M059J (cell line): ENCODE measurements around the gene HIVEP3. TPM values are rescaled to one million over a fixed set of nuclear protein-coding genes. Genes with fewer than 3 reads are reported as not detected.

Source experiments
- DNase-seq: peaks from one replicate; pipeline ENCODE4 v3.0.0-alpha.2; 2012; ENCODE audit warnings: low read depth
- total RNA-seq: library from RNA; depleted of rRNA; stranded (reverse); fragments of >200 nt; shearing (Covaris generic); gene quantifications from 2 replicates; pipeline ENCODE4 v1.2.3, GENCODE V29; 2014

Gene HIVEP3
- total RNA-seq, 1 experiment from 2014 or later, result 4.2 TPM

DNA sequence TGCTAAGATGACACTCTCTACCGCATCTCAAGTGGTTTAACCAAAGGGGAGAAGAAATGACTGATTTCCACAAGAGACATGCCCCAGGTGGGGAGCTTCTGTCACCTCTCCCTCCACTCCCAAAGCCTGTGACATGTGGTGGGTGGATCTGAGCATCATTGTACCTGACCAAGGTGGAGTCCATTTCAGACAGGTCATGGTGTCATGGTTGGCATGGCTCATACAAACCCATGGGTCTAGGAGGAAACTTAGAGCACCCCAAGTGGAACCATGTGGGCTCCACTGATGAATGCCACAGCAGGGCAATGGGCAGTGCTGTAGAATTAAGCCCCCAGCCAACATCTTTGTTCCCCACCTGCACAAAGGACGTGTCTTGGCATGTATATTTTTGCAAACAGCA, 302.7 kb downstream of the HIVEP3 start:
- DNase-seq, result no peak

DNA sequence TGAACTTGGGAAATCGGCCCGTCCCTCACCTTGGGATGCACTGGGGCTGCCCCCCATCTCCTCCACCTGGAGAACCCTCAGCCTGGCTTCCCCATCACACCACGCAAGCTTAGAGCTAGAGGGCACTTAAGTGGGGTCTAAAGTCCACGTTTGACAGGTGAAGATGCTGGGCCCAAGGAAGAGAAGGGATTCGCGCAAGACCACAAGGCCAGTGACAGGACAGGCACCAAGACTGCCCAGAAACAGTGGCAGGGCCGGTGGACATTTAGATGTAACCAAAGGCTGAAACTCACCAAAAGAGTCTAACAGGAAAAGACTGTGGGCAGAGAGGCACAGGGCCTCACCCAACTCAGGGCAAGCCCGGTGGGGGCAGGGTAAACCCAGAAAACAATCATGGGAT, 303.4 kb downstream of the HIVEP3 start:
- no peak for DNase-seq

DNA sequence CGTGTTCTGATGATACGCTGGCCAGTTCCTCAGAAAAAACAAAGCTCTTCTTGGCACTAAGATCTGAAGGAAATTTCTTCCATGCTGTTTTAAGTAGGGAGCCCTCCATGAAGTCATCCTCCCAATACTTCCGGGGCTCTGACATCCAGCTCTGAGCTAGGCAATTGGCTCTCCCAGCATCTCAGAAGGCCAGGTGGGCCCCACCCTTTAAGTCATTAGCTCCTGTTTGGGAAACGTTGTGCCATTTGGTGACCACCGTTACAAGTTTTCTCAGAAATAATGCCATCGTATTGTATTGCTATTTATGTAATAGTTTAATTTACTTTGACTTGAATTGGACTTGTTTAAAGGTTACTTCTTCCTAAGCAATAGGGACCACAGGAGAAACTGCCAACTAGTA, 303.9 kb downstream of the HIVEP3 start:
- DNase-seq, result no peak

DNA sequence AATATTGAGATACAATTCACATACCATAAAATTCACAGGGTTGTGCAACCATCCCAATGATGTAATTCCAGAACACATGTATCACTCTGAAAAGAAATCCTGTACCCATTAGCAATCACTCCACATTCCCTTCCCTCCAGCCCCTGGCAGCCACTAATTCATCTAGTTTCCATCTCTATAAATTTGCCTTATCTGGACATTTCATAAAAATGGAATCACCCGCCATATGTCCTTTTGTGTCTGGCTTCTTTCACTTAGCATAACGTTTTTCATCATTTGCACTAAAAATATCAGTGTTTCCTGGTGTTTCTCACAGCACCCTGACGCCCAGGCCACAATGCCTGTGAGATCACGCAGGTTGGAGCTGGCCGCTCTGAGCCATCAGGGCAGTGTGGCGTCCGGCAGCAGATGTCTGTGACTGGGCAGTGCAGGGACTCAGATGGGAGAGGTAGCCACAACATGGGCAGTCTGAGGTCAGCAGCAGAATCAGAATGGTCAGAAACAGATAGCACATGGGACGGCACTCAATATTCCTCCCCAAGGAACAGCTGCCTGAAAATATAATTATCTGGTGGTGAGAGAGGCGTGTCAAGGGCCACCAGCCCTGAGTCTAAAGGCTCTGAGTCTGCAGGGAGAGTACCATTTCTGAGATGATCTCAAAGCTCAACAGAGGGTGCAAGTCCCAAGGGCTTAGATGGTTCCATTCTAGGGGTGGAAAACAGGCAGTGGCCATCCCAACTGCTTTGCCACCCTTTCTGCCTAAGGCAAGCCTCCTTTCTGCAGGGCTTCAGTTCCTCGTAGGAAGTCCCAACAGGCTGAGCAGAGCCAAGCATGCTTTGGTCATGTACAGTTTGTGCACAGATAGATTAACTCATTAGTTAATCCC, 304.8 kb downstream of the HIVEP3 start:
- DNase-seq, result no peak

DNA sequence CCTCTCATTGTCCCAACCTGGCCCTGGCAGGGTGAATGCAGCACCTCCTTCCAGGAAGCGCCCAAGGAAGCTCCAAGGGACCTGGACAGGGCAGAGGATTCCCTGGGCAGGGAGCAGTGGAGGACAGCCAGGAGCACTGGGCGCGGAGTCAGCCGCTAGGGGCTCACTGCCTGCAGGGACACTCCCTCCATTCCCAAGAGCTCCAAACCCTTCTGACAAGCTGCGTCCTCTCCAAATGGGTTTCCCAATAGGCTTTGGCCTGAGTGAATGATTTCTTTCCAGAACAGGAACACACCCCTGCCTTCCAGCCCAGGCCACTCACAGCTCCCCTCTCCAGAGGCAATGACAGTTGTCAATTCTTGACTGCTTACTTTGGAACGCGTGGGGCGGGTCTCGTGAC, 305.8 kb downstream of the HIVEP3 start:
- no peak for DNase-seq

DNA sequence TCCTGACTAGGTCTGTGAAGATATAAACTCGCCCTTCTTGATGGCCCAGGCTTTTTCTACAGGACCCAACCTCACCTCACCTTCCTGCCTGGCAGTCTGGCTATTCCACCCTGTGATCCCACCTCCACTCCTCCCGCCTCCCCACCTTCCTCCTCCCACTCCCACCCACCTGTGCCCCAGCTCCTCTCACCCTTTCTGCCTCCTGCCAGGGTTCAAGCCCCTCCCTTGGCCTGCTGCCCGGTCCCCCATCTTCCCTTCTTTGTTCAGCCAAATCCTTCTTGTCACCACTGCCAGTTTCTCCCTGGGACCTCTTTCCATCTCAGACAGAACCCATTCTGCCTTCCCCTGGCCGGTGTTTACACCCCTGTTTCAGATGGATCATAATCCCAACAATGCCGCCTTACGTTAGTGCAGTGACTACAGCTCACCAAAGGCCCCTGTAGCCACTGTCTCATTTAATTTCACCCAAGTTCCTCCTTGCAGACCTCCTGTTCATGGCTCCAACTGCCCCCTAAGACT, 306.7 kb downstream of the HIVEP3 start:
- no peak for DNase-seq

DNA sequence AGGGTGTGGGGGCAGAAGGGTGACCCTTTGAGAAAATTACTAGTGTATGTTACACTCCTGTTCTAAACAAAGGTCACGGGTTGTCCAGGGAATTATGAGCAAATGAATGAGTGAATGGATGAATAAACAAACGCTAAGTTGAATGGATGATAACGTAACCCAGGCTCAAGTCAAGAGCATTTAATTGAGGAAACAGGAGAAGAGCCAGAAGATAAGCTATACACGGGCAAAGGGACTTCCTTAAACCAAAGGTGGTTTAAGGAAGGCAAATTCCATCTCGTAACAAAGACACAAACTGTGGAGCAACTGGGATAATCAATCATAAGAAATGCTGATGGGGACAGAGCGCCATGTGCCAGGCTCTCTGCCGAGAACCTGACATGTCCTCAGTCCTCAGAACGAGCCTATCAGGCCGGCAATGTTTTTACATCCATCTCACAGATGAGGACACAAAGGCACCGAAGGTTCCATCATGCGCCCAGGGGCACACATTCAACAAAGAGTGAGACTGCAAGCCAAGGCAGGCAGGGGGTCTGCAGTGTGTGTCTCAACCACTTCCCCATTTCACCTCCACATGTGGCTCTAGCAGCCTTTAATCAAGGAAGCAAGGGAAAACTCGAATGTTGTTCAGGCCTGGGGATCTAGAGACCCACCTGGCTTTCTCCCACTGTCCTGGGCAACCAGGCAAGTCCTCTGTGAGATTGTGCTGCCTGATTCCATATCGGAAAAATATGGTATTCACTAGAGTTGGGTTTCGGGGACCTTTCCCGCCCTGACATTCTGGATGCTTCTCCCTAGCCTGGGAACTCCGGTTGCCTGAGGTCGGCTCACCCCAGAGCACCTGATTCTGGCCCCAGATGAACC, 307.4 kb downstream of the HIVEP3 start:
- DNase-seq, result no peak

DNA sequence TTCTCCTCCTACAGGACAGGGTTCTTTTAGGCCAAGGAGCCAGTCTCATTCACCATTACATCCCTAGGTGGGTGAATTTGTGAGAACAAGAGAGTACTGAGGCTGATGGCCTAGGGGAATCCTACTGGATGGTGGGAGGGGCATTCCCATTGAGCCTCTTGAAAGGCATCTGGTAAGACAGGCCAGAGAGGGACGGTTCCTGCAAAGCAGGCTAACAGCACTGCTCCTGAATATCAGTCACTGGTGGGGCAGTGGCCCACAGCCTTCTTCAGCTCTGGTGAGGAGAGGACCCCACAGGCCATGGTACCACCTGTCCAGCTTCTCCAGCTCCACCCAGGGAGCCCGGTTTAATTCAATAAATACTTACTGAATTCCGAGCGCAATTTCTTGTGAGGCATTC, 308.4 kb downstream of the HIVEP3 start:
- DNase-seq, result no peak

DNA sequence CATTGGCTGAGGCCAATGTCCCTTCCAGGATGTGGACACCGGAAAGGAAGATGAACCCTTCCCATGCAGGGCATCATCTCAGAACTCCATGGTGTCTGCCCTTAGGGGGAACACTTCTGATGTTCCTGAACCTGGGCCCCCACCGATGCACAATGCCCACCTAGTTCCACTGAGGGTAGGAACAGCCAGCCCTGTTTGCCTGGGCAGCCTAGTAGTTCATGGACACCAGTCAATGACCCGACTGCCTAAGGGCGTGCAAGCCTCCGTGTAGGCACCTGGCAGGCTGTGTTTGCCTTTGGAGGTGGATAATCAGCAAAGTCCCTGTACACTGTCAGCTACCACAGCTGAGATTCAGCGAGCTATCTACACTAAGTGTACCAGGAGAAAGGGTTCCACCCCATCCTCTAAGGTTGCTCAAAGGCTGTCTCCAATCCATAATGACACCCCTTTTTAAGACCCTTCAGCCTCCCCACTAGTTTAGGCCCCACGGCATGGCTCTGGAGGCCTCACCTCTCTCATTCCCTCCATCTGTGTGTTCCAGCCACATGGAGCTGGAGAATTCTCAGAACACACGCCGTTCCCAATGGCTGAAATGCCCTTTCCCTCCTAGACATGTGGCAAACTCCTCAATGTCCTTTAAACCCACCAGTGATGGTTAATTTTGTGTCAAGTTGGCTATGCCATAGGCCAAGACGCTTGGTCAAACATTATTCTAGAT, 309.4 kb downstream of the HIVEP3 start:
- no peak for DNase-seq

DNA sequence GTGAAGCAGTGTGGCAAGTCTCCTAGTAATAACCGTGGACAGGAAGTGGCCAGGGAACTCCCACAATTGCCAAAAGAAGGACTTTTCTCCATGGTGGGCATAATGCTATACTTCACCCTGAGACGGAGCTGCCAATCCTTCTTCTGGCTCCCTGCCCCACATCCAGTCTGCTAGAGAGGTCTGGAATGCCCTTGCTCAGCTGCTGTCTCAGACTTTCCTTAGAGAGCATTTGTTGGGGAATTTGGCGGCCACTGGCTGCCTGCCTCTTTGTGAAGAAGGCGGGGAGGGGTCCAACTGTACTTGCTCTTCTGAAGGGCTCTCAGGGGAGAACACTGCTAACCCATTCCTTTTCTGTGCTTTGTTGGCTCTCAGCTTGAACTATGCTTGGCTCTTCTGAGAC, 310.5 kb downstream of the HIVEP3 start:
- DNase-seq, result no peak

DNA sequence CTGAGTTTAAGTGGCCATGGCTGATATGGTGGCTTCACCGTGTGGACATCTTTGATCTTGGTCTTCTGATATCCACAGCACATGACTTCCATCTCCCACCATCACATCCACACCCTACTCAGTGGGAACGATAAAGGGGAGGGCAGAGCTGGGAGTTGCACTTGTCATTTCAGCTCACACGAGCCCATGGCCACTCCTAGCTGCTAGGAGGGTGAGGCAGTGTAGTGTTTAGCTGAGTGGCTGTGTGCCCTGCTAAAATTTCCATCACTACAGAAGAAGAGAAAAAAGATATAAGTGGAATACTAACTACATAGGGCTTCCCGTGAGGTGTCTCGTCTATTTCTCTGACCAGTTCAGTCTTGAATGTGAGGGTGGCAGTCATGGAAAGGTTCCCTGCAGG, 310.9 kb downstream of the HIVEP3 start:
- DNase-seq, result no peak

DNA sequence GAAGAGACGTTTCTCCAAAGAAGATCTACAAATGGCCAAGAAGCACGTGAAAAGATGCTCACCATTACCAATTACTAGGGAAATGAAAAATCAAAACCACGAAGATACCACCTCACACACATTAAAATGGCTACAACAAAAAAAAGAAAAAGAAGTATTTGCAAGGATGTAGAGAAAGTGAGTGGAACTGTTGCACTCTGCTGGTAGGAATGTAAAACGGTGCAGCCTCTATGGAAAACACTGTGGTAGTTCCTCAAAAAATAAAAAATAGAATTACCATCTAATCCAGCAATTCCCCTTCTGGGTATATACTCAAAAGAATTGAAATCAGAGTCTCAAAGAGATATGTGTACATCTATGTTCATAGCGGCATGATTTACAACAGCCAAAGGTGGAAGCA, 318.8 kb downstream of the HIVEP3 start:
- peak; percentile 22 for DNase-seq

DNA sequence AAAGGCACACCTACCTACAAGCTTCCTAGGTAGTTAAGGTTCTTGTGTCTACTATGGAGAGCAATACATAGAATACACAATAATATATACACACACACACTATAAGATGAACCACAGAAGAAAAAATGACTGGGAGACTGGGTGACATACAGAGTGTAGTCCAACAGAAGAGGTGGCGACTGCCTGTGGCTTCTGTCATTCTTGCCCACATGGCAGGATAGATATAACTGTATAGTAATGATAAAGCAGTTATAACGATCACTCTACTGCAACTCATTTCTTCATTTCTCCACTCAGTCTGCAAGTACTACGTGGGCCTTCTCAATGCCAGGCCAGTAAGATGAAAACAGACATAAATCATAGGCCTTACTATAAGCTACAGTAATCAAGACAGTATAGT, 320.4 kb downstream of the HIVEP3 start:
- no peak for DNase-seq

DNA sequence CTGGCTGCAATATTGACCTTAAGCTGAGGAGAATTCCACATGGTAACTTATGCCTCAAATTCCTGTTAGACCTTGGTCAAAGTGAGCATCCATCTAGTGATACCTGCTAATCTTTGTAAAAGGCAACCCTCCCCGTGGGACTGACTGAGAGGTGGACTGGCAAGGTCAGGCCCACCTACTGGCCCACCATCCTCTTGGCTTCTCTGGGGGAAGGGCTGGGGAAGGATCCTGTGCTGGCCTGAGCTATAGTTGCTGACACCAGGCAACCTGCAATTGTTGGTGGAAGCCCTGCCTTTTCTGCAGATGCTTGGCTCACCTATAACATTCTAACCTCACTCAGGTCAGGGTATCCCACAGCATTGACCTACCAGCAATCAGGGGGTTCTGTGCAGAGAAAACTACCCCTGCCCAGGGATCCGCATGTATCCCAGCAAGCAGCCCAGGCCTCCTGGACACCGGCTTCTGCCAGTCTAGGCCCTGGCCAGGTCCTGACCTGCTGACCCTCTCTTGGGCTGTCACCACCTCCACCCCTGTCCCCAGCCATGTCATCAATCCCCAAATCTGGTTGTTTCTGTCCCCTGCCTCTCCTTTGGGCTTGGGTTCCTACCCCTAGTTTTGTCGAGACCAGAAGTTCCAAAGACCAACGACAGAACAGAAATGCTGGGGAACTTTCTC, 326.1 kb downstream of the HIVEP3 start:
- DNase-seq, result no peak

DNA sequence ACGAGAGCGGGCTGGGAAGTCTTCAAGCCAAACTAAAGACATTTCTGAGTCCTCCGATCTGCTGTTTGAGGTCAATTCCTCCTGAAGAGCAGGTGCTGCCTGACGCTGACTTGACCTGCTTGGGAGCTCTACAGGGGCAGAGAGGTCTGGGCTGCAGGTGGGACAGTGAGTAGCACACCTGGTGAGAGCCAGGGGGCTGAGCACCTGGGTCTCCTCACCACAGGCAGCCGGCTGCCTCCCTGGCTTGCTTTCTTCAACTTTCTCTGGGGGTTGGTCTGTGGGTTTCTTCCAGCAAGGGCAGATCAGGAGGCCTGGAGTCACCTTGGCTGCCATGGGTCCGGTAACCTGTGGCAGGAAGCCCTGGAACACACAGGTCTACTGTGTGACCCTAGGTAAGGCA, 326.8 kb downstream of the HIVEP3 start:
- DNase-seq, result no peak

DNA sequence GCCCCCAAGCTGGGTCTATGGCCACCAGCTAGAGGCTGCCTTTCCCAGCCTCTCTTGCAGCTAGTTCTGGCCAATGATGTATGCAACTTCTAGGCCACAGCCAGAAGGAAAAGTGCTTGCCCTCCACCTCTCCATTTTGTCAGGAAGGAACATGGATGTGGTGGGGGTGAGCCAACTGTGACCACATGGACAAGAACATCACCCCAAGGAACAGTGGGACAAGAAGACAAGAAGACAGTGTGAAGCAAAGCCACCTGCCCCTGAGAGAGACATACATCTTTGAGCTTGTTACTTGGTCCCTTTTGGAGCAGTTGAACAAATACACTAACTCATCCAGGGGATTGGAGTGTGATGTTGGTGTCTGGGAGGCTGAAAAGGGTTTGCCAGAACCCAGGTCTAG, 328.4 kb downstream of the HIVEP3 start:
- no peak for DNase-seq

DNA sequence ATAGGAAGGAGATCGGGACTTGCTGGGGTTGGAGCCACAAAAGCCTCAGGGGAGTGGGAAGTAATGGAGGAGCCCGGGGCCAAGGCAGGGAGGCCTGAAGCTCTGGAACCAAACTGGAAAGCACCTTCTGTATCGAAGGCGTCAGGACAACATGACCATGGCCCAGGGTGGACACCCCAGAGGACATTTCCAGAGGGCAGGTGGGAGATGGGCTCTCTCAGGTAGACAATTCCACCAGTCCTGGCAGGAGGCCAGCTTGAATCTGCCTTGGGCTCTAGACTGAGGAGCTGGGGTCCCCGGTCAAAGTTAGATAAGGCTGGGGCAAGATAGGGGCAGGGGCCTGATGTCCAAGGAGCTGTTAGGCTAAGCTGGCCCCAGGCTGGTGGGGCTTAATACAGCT, 329.3 kb downstream of the HIVEP3 start:
- DNase-seq, result no peak

DNA sequence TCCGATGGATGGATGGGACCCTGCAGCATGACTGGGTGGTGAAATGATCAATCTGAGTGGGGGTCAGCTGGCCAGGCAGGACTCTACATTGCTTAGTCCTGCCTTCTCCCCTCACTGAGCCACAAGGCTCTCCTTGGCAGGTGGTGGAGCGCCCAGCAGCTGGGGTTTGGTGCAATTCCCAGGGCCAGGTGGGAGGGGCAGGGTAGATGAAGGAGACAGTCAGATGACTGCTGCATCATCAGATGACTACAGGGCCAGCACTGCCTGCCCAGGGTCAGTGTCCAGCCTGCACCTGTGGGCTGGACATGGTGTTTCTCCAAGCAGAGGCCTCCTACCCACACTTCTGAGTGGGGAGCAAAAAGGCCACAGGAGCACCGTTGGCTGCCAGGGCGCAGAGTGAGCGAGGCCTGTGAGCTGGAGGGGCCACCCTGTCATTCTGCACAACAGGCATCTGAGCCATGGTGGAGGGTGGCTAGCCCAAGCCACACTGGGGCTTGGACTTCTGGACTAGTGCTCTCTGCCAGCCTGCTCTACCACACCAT, 330.3 kb downstream of the HIVEP3 start:
- no peak for DNase-seq

DNA sequence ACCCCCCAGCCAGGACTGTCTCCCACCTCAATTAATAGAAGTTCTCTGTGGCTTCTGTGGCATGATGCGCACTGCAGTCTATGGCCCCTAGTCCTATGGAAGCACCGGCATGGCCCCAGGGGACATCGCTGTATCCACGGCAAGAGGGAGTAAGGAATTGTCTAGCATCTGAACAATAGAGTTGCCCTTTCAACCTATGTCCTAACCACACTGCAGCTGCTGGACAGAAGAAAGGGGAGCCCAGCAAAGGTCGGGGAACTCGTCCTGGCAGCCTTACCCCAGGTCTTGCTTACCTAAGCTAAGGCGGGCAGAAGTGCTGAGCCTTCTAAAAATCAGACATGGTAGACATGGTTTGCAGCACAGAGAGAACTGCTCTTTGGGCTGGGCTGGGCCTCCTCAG, 330.9 kb downstream of the HIVEP3 start:
- DNase-seq, result no peak

DNA sequence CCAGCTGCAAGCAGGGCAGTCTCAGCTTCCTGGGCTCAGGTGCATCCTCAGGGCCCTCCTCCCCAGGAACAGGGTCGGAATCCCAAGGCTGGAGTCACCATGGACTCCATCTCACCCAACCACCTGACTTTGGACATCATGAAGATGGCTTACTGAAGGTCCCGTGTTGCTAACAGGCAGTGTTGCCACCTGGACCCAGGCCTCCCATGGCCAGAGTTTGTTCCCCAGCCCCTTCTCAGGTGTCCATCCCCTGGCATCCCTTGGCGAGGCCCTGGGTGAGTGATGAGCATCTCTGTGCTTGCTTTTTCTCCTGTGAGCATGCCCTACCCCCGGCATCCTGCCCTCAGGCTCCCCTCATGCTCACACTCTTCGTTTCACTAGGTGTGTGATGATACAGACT, 332.5 kb downstream of the HIVEP3 start:
- no peak for DNase-seq
